ENCODE results near the gene COA6.
"Not testable (repeated sequence)": the region's sequence is repeated elsewhere in the genome, so short reads cannot be mapped to it uniquely, and the experiment has no call there.

The COA6 gene

DNA sequence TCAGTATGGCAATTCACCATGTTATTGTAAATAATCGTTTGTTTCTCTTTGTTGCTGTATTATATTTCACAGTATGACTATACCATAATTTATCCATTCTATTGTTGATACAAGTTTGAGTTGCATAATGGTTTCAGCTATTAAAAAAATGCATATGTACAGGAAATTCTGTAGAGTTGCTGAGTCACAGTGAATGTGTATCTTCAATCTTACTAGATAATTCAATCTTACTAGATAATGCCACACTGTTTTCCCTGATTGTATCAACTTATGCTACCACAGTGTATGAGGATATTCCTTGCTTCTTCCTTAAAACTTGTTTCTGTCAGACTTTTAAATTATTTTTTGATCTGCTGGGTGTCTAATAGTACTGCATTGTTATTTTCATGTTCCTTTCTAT, 3.5 kb upstream of the COA6 start:
- DNase-seq (ENCODE audit: low spot score), result no peak

DNA sequence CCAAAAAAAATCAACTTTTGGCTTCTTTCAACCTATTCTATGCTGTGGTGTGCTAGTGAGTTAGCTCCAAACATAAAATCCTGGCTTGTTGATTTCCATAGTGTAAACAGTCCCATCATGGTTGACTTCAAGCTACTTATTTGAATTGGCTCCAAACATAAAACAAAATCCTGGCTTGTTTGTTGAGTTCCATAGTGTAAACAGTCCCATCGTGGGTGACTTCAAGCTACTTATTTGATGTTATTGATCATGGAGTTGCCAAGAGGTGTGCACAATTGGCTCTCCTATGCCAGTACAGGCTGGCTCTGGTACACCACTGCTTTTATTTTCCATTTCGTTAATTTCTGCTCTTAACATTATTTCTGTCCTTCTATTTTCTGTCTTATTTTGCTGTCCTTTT, 1.8 kb upstream of the COA6 start:
- DNase-seq (ENCODE audit: low spot score), result no peak

DNA sequence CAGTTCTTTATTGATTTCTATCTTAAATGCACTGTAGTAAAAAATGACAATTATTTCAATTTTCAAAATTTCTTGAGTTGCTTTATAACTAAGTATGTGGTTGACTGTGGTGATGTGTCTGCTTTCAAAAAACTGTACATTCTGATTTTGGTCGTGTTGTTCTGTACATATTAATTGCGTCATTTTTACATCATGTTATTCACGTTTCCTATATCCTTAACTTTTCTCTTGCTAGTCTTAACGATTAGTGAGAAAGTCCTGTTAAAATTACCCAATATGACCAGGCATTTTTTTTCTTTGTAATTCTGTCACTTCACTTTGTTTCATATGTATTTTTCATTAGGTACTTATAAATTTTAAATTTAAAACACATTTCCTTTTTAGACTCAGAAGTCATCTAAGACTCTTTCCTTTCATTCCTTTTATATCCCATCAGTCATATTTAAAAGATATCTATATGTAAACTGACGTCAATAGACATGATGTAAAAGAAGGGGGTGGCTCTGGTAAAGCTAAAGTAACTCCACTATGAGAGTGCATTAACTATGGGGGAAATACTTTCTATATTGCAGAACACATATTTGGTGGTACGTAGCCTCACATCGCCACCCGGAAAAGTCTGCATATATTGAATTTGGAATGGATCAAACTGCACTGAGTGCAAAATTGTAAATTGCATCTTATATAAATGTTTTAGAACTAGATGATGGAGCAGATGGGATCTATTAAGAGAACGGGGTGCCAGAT, 1.1 kb upstream of the COA6 start:
- DNase-seq (ENCODE audit: low spot score), result no peak

DNA sequence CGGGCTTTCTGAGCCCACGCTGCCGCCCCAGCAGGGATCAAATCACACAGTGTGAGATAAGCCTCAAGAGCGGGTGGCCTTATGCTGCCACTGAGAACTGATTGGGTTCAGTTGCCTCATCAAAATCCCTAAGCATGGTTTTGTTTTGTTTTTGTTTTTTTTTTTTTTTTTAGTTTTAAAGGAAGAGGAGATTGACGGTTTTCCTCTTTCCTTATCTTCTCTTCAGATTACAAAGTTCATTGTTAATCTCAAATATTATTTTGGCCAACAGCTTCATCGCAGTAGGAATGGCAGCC, 651 bp downstream of the COA6 start:
- no peak for DNase-seq (ENCODE audit: low spot score)

DNA sequence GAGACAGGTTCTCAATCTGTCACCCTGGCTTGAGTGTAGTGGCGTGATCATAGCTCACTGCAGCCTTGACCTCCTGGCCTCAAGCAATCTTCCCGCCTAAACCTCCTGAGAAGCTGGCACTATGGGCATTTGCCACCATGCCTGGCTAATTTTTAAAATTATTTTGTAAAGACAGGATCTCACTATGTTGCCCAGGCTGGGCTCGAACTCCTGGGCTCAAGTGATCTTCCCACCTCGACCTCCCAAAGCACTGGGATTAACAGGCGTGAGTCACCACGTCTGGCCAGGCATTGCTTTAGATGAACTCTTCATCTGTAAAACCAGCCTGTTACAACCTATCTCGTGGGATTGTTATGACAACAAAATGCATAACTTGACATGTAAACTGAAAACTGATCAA, 2.4 kb downstream of the COA6 start:
- DNase-seq (ENCODE audit: low spot score), result no peak

DNA sequence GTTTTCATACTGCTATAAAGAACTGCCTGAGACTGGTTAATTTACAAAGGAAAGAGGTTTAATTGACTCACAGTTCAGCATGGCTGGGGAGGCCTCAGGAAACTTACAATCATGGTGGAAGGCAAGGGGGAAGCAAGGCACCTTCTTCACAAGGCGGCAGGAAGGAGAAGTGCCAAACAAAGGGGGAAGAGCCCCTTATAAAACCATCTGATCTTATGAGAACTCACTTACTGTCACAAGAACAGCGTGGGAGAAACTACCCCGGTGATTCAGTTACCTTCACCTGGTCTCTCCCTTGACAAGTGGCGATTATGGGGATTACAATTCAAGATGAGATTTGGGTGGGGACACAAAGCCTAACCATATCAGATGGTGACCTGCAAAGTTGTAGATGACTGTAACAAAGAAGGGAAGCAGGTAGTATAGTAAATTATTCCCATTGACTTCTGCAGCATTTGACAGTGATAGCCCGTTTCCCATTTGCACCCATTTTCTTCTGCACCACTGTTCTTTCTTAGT, 6.4 kb downstream of the COA6 start:
- DNase-seq (ENCODE audit: low spot score), result not testable (repeated sequence)

DNA sequence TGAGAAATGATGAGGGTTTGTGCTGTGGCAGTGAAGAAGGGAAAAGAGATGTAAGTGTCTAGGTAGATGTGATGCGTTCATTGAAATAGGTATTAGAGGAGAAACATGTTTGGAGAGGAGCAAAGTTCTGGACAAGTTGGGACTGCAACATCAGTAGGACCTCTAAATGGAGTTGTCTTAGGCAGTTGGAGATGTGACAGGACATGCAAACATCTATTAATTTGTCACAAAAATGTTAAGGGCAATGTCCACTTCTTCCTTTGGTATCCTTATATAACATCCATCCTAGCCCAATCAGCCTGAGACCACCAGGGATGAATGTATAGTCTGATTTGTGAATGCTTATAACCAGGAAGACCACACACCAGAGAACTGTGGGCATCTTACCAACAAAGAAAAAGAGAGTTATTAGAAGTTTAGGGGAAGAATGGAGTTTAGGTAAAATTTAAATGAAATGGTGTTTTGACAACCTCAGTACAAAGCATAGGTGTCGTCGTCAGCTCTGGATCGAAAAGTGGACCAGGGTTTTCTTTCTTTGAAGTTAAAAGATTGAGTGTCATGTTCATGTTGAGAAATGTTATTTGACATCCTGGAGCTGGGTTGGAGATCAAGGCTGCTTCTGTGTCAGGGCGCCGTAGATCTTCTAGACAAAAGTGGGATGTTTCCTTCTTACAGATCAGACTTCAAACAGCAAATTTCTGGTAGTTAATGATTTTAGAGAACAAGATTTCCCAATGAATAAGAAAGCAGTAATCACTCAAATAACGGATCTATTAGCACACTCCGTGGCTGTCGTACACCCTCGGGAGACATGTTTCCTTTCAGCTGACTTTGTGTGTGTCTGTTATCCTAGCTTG, 8.7 kb downstream of the COA6 start:
- no peak for DNase-seq (ENCODE audit: low spot score)

DNA sequence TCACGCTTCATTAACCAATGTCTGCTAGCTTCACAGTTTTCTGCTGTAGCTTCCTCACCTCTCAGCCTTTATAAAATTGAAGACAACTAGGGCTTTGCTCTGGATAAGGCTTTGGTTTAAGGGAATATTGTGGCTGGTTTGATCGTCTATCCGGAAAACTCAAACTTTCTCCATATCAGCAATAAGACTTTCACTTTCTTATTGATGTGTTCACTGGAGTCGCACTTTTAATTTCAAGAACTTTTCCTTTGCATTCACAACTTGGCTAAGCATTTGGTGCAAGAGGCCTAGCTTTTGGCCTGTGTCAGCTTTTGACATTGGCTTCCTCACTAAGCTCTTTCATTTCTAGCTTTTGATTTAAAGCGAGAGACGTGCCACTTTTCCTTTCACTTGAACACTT, 12.9 kb downstream of the COA6 start:
- no peak for DNase-seq (ENCODE audit: low spot score)

DNA sequence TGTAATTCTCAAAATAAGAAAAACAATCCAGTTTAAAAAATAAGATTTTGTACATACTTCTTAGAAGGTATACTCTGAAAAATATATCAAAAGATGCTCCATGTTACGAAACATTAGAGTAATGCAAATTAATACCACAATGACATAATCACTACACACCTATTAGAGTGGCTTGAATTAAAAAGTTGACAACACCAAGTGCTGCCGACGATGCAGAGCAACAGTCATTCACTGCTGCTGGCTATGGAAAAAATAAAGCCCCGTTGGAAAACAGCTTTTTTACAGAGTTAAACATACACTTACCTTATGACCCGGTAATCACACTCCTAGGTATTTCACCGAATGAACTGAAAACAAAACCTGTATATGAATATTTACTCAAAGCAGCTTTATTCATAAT, 14.8 kb downstream of the COA6 start:
- no peak for DNase-seq (ENCODE audit: low spot score)

DNA sequence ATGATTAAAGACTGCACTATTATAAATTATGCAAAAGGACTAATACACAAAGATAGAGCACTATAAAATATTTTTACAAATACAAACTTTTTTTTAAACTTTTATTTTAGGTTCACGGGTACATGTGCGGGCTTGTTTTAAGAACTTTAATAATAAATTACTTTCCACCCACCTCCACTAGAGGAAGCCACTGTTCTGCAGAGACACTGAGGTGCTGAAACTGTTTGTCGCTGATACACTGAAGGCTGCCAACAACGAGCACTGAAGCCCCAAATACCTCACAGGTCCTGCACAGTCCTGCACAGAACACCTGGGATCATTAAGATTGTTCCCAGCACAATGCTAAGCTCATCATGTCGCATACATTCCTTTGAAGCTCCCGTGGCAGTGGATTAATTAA, 19.9 kb downstream of the COA6 start:
- DNase-seq (ENCODE audit: low spot score), result no peak

DNA sequence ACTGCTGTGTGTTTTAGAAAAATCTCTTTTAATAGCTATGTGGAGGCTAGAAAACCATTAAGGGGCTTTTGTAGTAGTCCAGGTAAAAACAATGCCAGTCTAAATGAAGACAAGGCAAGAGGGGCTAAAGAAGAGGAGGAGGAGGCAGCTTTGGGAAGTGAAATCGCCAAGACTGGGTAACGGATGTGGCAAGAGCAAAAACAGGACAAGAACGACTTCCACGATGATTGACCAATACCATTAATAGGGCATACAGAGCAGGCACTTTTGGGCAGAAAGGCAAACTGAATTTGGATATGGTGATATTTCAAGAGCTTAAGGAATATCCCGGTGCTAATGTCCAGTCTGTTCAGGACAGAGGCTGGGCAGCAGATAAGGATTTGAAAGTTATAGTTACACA, 22.0 kb downstream of the COA6 start:
- peak; percentile 33 for DNase-seq (ENCODE audit: low spot score)

DNA sequence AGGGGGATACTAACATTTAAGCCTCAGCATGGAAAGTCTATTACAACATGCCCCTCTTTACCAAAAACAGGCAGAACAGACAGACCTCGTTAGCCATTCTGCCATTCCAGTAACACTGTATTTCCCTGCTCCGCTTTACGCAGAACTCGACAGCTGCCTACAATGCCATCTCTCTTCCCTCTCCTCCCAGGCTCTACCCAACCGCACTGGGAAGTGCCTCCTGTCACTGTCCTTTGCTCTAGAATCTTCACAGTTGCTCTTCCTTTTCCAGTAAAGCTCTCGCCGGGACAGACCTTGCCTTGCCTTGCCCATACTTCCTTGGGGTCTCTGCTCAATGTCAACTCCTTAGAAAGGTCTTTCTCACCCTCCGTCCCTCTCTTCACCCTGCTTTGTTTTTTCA, 22.8 kb downstream of the COA6 start:
- DNase-seq (ENCODE audit: low spot score), result no peak

DNA sequence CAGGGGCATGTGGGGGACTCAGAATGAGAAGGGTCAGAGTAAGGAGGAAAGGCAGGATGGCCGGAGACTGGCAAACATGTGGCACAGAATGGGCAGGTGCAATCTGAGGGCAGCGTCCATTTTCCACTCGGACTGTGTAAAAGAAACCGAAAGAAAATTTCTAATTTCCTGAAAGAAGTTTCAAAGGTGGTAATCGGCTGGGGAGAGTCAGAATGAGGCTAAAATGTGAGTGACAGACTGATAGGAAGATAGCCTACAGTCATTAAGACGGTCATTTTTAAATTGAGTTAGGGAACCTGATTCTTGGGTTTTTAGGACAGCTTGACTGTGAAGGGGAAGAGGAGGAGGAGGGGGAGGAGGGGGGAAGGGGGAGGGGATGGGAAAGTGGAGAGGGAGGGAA, 23.6 kb downstream of the COA6 start:
- no peak for DNase-seq (ENCODE audit: low spot score)

DNA sequence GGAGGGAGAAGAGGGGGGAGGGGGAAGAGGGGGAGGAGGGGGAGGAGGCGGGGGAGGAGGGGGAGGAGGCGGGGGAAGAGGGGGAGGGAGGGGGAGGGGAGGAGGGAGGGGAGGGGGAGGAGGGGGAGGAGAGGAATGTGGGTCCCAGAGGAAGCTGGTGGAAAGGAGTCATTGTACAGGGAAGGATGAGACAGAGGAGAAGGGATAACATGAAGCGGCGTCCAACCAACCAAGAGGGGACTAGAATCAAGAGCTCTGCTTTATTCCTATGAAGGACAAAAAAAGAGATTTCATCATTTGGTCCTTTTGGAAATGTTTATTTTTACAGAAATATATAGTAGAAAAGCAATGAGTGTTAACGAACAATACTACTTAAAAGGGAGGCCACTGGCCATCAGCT, 24.5 kb downstream of the COA6 start:
- no peak for DNase-seq (ENCODE audit: low spot score)

DNA sequence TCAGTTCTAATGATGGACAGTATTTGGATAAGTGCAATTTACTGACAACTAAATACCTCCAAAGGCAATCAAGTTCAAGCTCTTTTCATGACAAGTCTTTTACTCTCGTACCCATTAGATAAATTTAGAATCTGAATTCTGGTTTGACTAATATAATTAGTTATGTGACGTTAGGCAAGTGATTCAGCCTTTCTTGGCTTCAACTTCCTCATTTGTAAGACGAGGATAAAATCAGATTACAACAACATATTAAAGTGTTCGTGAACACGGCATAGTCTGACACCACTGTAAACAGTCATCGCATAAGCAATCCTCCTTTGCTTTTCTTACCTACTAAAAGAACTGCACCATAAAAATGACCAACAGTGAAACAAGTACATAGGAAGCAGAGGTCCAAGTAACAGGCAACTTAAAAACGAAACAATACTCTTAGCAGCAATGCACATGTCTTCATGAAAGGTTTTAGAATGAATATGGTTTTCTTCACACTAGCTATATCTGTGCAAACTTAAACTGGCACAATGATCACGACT, 25.7 kb downstream of the COA6 start:
- DNase-seq (ENCODE audit: low spot score), result peak; percentile 21

DNA sequence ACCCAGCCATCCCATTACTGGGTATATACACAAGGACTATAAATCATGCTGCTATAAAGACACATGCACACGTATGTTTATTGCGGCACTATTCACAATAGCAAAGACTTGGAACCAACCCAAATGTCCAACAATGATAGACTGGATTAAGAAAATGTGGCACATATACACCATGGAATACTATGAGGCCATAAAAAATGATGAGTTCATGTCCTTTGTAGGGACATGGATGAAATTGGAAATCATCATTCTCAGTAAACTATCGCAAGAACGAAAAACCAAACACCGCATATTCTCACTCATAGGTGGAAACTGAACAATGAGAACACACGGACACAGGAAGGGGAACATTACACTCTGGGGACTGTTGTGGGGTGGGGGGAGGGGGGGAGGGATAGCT, 26.3 kb downstream of the COA6 start:
- DNase-seq (ENCODE audit: low spot score), result not testable (repeated sequence)

DNA sequence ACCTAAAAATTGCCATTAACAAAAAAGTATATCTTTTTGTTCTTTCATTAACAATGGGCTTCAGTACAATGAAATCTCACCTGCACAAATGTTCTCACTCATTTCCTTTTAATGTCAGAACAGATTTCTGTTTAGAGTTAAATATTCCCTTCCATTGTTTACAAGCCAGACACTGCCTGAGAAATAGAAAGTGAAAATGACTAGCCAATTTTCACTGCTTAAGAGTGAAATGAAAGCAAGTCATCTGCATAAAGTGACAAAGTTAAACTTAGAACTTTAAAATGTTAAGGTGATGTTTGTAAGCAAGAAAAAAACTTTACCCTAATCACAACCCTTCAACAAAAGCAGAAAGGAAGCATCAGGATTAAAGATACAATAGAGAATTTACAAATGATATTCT, 27.5 kb downstream of the COA6 start:
- peak; percentile 12 for DNase-seq (ENCODE audit: low spot score)

DNA sequence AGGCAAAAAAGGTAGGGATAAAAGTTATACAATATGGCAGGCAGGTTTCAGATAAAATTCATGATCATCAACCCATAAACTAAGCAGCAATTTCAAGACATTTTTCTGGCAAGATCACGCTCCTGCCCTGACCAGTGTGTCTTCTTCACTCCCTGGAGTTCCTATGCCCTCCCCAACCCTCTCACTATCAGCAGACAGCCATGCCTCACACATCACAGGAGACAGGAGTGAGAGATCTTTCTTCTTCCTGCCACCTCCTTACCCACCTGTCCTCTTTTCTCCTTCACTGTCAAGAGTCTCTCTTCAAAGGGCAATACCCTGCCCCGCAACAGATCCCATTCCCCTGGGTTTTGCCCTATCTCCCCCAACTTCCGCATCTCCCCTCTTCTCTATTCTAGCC, 28.4 kb downstream of the COA6 start:
- no peak for DNase-seq (ENCODE audit: low spot score)

DNA sequence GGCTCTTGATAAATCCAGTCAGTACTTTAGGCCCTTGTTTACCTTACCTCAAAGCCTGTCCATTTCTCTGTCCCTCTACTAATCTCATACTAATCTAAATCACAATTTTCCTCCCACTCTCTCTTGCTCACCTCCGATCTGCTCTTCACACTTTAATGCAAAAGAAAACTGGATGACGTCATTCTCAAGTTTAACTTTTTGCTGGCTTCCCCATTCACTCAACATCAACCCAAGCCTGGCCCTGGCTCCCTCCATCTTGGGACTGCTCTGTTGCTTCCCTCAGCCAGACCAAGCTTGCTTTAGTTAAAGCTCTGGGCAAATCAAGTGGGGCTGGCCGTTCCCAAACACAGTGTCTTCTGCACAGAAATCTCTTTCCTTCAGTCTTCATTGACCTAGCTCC, 29.7 kb downstream of the COA6 start:
- DNase-seq (ENCODE audit: low spot score), result no peak

DNA sequence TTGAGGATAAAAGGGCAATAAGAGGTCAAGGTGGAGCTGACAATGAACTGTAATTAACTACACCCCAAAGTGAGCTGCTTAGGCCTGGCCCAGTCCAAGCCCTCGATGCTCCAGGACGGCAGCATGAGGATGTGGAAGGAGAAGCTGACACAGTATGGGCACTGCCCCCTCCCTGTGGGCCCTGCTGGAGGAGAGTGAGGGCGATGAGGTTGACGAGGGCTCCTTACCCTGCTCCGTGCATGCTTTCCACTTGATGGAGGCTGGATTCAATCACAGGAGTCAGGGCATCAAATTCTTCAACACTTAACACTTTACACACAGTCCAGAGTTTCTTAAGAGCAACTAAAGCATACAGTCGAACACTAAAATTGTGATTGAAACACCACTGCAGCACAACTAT, 32.4 kb downstream of the COA6 start:
- DNase-seq (ENCODE audit: low spot score), result no peak

DNA sequence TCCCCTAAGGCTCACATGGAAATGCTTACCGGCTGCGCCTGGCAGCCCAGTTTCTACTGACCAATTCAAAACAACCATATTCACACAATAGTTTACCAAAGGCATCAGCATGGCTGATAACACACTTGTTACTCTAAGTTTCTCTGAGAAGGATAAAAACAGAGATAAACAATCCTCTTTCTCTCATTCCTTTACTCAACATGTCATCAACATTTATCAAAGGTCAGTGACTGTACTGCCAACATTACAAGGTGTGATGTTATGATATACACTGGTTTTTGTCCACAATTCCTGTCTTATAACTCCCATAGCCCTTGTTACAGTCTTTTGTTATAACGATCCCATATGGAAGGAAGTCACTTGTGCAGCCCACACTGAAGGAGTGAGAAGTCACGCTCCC, 33.6 kb downstream of the COA6 start:
- no peak for DNase-seq (ENCODE audit: low spot score)

DNA sequence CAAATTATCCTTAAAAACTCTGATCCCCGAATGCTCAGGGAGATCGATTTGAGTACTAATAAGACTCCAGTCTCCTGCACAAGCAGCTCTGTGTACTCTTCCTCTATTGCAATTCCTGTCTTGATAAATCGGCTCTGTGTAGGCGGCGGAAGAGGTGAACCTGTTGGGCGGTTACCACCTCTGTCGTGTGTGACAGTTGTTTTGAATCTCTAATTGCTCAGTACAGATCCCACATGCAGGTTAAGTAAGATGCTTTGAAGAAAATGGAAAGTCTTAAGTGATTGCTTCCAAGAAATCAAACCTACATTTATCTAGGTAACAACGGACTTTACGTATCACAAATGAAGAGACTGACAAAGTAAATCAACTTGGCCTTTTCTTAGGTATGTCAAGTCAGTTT, 35.5 kb downstream of the COA6 start:
- no peak for DNase-seq (ENCODE audit: low spot score)

DNA sequence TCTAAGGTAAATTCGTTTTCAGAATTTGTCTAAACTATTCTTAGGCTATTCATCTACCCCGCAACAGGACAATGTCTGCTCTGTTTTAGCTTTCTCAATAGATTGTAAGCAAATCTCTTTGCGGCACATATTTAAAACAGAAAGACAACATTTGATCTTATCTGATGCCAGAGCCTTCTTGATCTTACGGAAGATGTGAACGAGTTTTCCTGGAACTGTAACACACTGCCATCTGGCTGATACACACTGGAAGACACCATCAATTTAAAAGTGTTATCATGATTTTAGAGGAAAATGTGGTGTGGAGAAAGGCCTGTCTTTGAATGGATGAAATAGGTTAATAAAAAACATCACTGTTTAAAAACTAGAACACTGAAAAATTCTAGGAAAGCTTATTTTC, 36.1 kb downstream of the COA6 start:
- peak; percentile 37 for DNase-seq (ENCODE audit: low spot score)

Measured in pons (tissue), 1 donor.